Spleen (tissue), 7 donors: ENCODE measurements around the gene SLC38A7.

ENCODE experiments used
- CTCF ChIP-seq, 11 experiments: fragments of 200-600 bp in 7 of 11; fragments of 450-650 bp in 4 of 11; sonication (generic) in 4 of 11; IDR thresholded peaks in 8 of 11; conservative IDR thresholded peaks in 3 of 11; 1 replicate in 7 of 11; 2 replicates in 4 of 11; pipeline versions ENCODE4 v1.4.0 to v1.8.0; 2016 to 2021; ENCODE audit warnings: antibody characterized with exemption in 11 of 11, inconsistent platforms in 4 of 11, mild to moderate bottlenecking in 1 of 11
- POLR2A ChIP-seq, 3 donors: fragments of 450-650 bp; IDR thresholded peaks; one replicate each; pipeline ENCODE4 v1.5.1; 2017; ENCODE audit warnings: antibody characterized with exemption in 3 of 3, mild to moderate bottlenecking in 1 of 3
- POLR2AphosphoS5 ChIP-seq, 3 donors: sonication (generic); formaldehyde crosslinking; IDR thresholded peaks; one replicate each; pipeline ENCODE4 v1.5.1; 2017; ENCODE audit warnings: antibody characterized with exemption in 3 of 3
- donor health status: DM: no; HTN: no; CAD: no; lungs with moderate emphysema.
- donor health status: DM: no; HTN: no; CAD: no.
- donor health status: DM: no; HTN: no; CAD: no.

- no peak for TF ChIP-seq CTCF (IDR thresholded peaks at IDR 0.05 in 8 of 11, conservative IDR thresholded peaks at IDR 0.05 in 3 of 11)
- TF ChIP-seq POLR2AphosphoS5 (IDR thresholded peaks at IDR 0.05) = no peak
- no peak for TF ChIP-seq POLR2A (IDR thresholded peaks at IDR 0.05)
Observed at GRCh38 chr16:58635502-58635901, 49.1 kb downstream of the SLC38A7 start.
